ENCODE measurements around the gene KCNN3.

KCNN3 gene

GRCh38 chr1:154767315-154768240 is 102.5 kb downstream of the KCNN3 start (continued):
- TF ChIP-seq ZNF518A (tag by site-specific recombination; conservative IDR thresholded peaks at IDR 0.05; ENCODE audit: low read depth), result peak; percentile 32; the same call in 1 of the 2 replicates
- TF ChIP-seq ZNF580 (tag by site-specific recombination; IDR thresholded peaks at IDR 0.05), result peak; percentile 59; the same call in 1 of the 2 replicates
- TF ChIP-seq MYNN (tag by site-specific recombination; IDR thresholded peaks at IDR 0.05; ENCODE audit: borderline replicate concordance), result no peak
- no peak for TF ChIP-seq ZBTB10 (tag by site-specific recombination; IDR thresholded peaks at IDR 0.05)
- TF ChIP-seq ZEB2 (tag by site-specific recombination; IDR thresholded peaks at IDR 0.05), result peak; percentile 82
- TF ChIP-seq ZBTB44 (tag by site-specific recombination; IDR thresholded peaks at IDR 0.05), result peak; percentile 49
- no peak for TF ChIP-seq PRDM1 (tag by site-specific recombination; IDR thresholded peaks at IDR 0.05)
- peak; percentile 83; the same call in 1 of the 2 replicates for TF ChIP-seq ZNF692 (tag by site-specific recombination; IDR thresholded peaks at IDR 0.05)
- TF ChIP-seq ZNF623 (tag by site-specific recombination; IDR thresholded peaks at IDR 0.05), result no peak
- TF ChIP-seq ZNF548 (tag by site-specific recombination; IDR thresholded peaks at IDR 0.05), result peak; percentile 71
- no peak for TF ChIP-seq ZNF626 (tag by site-specific recombination; IDR thresholded peaks at IDR 0.05)
- peak; percentile 30; the same call in 1 of the 2 replicates for TF ChIP-seq GLIS2 (tag by site-specific recombination; IDR thresholded peaks at IDR 0.05)
- no peak for TF ChIP-seq ZBTB26 (tag by site-specific recombination; optimal IDR thresholded peaks at IDR 0.05)
- no peak for TF ChIP-seq ZSCAN23 (tag by site-specific recombination; IDR thresholded peaks at IDR 0.05)
- no peak for TF ChIP-seq ZNF169 (tag by site-specific recombination; IDR thresholded peaks at IDR 0.05)
- peak; percentile 88 for TF ChIP-seq ZNF335 (tag by site-specific recombination; conservative IDR thresholded peaks at IDR 0.05)
- TF ChIP-seq ZBTB21 (tag by site-specific recombination; IDR thresholded peaks at IDR 0.05), result peak; percentile 81
- peak; percentile 84 for TF ChIP-seq SCRT2 (tag by site-specific recombination; IDR thresholded peaks at IDR 0.05)
- TF ChIP-seq ZNF843 (tag by site-specific recombination; IDR thresholded peaks at IDR 0.05), result peak; percentile 75
- peak; percentile 98 for TF ChIP-seq ZNF768 (tag by site-specific recombination; IDR thresholded peaks at IDR 0.05)
- TF ChIP-seq OVOL3 (tag by site-specific recombination; IDR thresholded peaks at IDR 0.05), result no peak
- peak; percentile 92 for TF ChIP-seq ZNF398 (tag by site-specific recombination; IDR thresholded peaks at IDR 0.05)
- no peak for TF ChIP-seq ZNF239 (tag by site-specific recombination; IDR thresholded peaks at IDR 0.05)
- TF ChIP-seq ZNF629 (tag by site-specific recombination; IDR thresholded peaks at IDR 0.05), result peak; percentile 88
- TF ChIP-seq ZIC2 (tag by site-specific recombination; IDR thresholded peaks at IDR 0.05), result peak; percentile 74
